HuH-7 (cell line): ENCODE measurements around the gene CYB5R4.
"Not testable (repeated sequence)": the region's sequence is repeated elsewhere in the genome, so short reads cannot be mapped to it uniquely, and the experiment has no call there.

Source experiments
- DNase-seq: peaks from one replicate; pipeline ENCODE4 v3.0.0; 2011; ENCODE audit warnings: low spot score

The CYB5R4 gene

GRCh38 chr6:83908813-83909212 lies 49.3 kb downstream of the CYB5R4 start:
- DNase-seq, result no peak

DNA sequence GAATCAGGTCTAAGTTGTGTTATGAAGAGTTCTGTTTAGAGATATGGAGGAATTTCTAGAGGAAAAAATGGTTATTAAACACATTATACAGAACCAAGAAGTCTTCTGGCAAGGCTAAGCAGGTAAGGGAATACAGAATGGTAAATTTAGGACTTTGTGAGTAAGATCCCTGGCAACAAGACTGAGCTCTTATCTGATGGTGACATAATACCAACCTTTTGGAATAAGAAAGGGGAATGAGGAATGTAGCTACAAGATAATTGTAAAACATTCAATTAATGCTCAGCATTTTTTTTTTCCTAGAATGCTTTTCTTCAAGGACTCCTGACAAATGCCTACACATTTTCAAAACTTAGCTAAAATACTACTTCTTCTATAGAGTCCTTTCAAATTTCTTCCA lies 51.8 kb downstream of the CYB5R4 start:
- no peak for DNase-seq

- no peak for DNase-seq
Observed at GRCh38 chr6:83914953-83915352, 55.5 kb downstream of the CYB5R4 start.

- no peak for DNase-seq
Observed at GRCh38 chr6:83917001-83917400, 57.5 kb downstream of the CYB5R4 start.

DNA sequence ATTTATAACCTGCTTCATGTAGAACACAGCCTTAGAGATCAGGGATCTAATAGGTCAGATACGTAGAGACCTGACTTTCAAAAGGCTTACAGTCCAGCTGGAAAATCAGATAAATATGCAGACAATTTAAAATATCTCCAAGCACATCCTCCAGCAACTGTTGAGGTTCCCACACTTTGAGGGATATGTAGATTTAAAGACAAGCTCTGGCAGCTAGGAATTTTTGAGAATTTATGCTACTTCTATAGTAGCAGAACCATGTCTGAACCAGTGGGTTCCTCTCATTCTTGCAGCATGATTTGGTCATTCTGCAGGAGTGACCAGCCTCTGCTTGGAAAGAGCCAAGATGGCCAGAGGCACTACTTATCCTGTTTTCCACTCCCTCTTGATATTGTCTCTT lies 60.5 kb downstream of the CYB5R4 start:
- DNase-seq, result no peak

DNA sequence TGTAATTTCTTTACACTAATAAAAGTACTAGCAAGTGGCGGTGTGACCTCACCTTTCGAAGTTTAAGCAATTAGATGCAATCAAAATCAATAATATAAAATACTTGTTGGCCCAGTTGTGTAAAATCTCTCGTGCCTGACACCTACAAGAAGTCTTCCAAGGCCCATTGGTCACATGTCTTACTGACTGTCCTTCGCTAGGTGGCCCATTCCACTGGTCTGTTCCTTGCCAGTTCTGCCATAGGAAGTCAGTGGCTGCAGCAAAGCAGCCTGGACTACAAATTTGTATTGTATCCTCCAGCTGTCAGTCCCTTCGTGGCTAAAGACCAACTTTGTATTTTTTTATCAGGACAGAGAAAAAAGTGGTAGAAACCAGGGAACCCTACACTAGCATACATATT lies 61.8 kb downstream of the CYB5R4 start:
- no peak for DNase-seq

GRCh38 chr6:83927470-83927869 lies 68.0 kb downstream of the CYB5R4 start:
- no peak for DNase-seq

DNA sequence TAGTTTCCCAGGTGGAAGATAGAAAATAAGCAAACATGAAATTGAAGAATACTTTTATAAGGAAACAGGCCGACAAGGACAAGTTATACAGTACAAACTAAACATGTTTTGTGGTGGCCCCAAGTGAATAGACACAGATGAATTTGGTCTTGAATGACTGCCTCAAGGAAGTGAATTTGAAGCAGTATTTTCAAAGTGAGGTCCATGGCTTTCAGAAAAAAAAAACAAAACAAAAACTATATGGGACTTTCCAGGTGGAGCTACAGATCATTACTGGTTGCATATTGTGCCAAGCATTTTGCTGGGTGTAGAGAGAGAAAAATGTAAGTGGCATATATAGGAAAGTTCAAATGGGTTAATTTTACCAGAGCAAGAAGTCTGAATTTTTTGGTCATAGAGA lies 68.8 kb downstream of the CYB5R4 start:
- DNase-seq, result no peak

DNA sequence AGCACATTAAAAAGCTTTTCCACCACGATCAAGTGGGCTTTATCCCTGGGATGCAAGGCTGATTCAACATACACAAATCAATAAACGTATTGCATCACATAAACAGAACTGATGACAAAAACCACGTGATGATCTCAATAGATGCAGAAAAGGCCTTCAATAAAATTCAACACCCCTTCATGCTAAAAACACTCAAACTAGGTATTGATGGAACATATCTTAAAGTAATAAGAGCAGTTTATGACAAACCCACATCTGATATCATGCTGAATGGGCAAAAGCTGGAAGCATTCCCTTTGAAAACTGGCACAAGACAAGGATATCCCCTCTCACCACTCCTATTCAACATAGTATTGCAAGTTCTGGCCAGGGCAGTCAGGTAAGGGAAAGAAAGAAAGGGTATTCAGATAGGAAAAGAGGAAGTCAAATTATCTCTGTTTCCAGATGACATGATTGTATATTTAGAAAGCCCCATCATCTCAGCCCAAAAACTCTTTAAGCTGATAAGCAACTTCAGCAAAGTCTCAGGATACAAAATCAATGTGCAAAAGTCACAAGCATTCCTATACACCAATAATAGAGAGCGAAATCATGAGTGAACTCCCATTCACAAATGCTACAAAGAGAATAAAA lies 86.8 kb downstream of the CYB5R4 start:
- not testable (repeated sequence) for DNase-seq

- DNase-seq, result not testable (repeated sequence)
Observed at GRCh38 chr6:83947983-83948382, 88.5 kb downstream of the CYB5R4 start.

GRCh38 chr6:83948851-83949250 lies 89.4 kb downstream of the CYB5R4 start:
- no peak for DNase-seq

GRCh38 chr6:83951423-83951822 lies 91.9 kb downstream of the CYB5R4 start:
- DNase-seq, result not testable (repeated sequence)

- no peak for DNase-seq
Observed at GRCh38 chr6:83952830-83953229, 93.3 kb downstream of the CYB5R4 start.

GRCh38 chr6:83954371-83954770 lies 94.9 kb downstream of the CYB5R4 start:
- no peak for DNase-seq

DNA sequence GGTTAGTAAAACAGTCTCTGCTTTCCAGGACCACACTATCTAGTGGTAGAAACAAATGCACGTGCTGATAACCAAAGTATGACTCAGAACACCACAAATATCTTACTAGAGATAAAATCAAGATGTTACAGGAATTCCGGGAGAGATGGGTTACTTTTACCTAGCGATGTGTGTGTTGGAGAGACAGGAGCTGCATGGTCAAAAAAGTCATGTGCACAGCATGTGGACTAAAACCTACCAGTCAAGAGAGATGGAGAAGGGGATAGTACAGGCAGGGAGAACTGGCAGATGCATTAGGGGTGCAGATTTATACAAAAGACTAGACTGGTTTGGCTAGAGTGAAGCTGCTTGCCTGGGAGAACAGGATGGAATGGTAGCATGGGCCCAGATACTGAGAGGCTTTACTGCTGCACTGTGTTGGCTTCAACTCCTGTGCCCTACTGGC lies 98.8 kb downstream of the CYB5R4 start:
- no peak for DNase-seq

GRCh38 chr6:83960664-83961063 lies 101.2 kb downstream of the CYB5R4 start:
- no peak for DNase-seq

- DNase-seq, result no peak
Observed at GRCh38 chr6:83962582-83962981, 103.1 kb downstream of the CYB5R4 start.

DNA sequence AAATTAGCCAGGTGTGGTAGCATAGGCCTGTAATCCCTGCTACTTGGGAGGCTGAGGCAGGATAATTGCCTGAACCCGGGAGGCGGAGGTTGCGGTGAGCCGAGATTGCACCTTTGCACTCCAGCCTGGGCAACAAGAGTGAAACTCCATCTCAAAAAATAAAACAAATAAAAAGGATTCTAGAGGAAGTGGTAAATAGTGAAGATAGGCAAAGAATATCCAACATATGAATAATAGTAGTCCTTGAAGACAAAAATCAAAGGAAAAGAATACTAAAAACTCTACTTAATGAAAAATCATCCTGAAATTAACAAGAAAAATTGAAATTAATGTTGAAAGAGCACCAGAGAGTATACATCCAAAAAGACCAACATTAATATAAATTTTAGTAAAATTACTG lies 107.0 kb downstream of the CYB5R4 start:
- no peak for DNase-seq

DNA sequence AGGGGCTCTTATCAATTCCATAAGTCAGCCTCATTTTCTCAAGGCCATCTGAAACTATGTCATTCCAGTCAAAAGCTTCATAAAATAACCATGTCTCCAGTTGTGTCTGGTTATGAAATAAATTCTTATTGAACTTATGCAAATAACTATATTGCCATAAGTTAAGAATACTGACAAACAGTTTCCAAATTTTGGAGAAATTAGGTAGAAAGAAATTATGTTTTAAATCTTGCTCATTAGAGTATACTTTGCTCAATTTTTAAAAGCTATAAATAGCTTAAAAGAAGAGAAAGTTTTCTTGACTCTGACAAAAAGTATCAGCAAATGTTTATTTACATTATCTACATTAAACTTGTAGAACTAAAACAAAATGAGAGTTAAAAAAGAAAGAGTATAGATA lies 111.1 kb downstream of the CYB5R4 start:
- DNase-seq, result no peak

- DNase-seq, result no peak
Observed at GRCh38 chr6:83974409-83975050, 115.0 kb downstream of the CYB5R4 start.

DNA sequence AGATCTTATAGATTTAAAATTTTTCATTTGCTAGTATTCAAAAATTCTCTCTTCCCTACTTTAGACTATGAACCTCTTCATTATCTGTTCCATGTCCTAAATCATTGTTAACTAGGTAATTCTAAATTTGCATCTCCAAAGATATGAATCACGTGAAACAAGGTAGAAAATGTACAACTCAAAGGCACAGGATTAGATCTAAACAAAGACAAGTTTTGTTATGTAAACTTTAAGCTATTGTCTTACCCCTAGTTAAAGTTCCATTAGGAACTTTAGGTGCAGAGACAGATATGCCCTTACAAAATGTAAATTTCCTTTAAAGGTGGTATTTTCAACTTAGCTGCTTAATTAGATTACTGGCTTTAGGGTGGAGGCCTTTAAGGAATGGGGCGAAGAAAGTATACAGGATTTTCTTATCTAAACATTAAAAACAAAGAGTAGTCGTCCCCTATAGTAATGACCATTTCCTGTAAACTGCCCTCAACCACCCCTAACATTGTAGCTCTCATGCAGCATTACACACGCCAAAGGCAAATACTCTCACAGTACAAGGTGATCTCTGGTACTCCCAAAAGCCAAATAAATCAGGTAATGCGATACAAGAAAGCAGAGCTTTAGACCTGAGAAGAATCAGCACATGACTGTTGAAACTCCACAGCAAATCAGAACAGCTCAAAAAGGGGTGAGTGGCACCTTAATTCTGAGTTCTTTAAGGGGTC lies 116.7 kb downstream of the CYB5R4 start:
- DNase-seq, result no peak

DNA sequence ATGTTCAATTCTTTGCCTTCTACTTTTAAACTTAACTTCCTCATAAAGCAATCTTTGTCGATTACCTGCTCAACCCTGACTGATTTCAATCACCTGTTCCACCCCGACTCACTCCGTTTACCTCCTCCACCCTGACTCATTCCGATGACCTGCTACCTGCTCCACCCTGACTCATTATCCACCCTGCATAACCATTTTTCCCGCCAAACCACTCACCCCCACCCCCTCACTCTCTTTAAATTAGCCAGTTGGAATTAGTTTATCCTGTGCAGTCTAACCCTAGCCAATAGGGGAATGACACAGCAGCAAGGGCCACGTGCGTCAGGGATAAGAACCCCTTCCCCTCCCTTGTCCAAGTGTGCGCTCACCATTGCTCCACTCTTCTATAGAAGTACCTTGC lies 117.4 kb downstream of the CYB5R4 start:
- DNase-seq, result no peak

DNA sequence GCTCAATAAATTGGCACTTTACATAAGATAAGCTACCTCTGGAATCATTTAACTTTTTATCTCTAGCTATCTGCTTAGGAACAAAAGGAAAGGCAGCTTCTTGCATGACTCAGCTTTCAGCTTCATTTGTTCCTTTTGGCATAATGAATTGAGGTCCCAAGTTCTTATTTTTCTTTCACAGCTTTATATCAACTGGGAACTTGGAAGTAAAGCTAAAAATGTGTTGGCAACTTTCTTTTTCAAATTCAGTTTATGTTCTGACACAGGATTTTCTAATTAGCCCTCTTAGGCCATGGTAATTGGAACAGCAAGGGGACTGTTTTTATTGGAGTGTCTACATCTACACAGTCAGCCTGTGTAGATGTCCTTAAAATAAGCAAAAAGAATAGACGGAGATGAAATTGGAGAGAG lies 118.8 kb downstream of the CYB5R4 start:
- no peak for DNase-seq
